ENCODE measurements around the gene RPL7L1.
"Not testable (repeated sequence)": the region's sequence is repeated elsewhere in the genome, so short reads cannot be mapped to it uniquely, and the experiment has no call there.

RPL7L1 gene

GRCh38 chr6:42879372-42880239 is at the start of gene RPL7L1:
RPL7L1 (plus strand) TSS chr6:42879616; CDS start chr6:42879911, 295 bp downstream.
- peak; percentile 88 for DNase-seq (ENCODE audit: low read depth)

GRCh38 chr6:42831237-42831636 is 48.2 kb upstream of the RPL7L1 start:
- peak; percentile 94 for DNase-seq (ENCODE audit: low read depth)

- no peak for DNase-seq (ENCODE audit: low read depth)
These were observed 45.4 kb upstream of the RPL7L1 start for GRCh38 chr6:42834056-42834455.

GRCh38 chr6:42841844-42842584 is 37.4 kb upstream of the RPL7L1 start:
- DNase-seq (ENCODE audit: low read depth) = no peak

GRCh38 chr6:42845327-42845694 is 34.1 kb upstream of the RPL7L1 start:
- DNase-seq (ENCODE audit: low read depth) = no peak

GRCh38 chr6:42846505-42846904 is 32.9 kb upstream of the RPL7L1 start:
- DNase-seq (ENCODE audit: low read depth) = no peak

- DNase-seq (ENCODE audit: low read depth) = no peak
These were observed 30.7 kb upstream of the RPL7L1 start for GRCh38 chr6:42848700-42849099.

- no peak for DNase-seq (ENCODE audit: low read depth)
These were observed 27.8 kb upstream of the RPL7L1 start for GRCh38 chr6:42851599-42851998.

- no peak for DNase-seq (ENCODE audit: low read depth)
These were observed 19.4 kb upstream of the RPL7L1 start for GRCh38 chr6:42860036-42860435.

GRCh38 chr6:42860481-42860880 is 18.9 kb upstream of the RPL7L1 start:
- DNase-seq (ENCODE audit: low read depth) = no peak

- peak; percentile 18 for DNase-seq (ENCODE audit: low read depth)
These were observed 14.8 kb upstream of the RPL7L1 start for GRCh38 chr6:42864602-42865001.

GRCh38 chr6:42870145-42870936 is 9.1 kb upstream of the RPL7L1 start:
- DNase-seq (ENCODE audit: low read depth) = no peak

- no peak for DNase-seq (ENCODE audit: low read depth)
These were observed 7.7 kb upstream of the RPL7L1 start for GRCh38 chr6:42871711-42872110.

GRCh38 chr6:42873313-42873712 is 6.1 kb upstream of the RPL7L1 start:
- no peak for DNase-seq (ENCODE audit: low read depth)

- DNase-seq (ENCODE audit: low read depth) = no peak
These were observed 1.7 kb upstream of the RPL7L1 start for GRCh38 chr6:42877695-42878094.

- DNase-seq (ENCODE audit: low read depth) = not testable (repeated sequence)
These were observed 913 bp downstream of the RPL7L1 start for GRCh38 chr6:42880240-42880817.

- DNase-seq (ENCODE audit: low read depth) = not testable (repeated sequence)
These were observed 1.5 kb downstream of the RPL7L1 start for GRCh38 chr6:42880871-42881270.

GRCh38 chr6:42885702-42886101 is 6.3 kb downstream of the RPL7L1 start:
- peak; percentile 85 for DNase-seq (ENCODE audit: low read depth)

GRCh38 chr6:42888201-42888600 is 8.8 kb downstream of the RPL7L1 start:
- not testable (repeated sequence) for DNase-seq (ENCODE audit: low read depth)

GRCh38 chr6:42889815-42890214 is 10.4 kb downstream of the RPL7L1 start:
- peak; percentile 53 for DNase-seq (ENCODE audit: low read depth)

- DNase-seq (ENCODE audit: low read depth) = peak; percentile 98
These were observed 11.1 kb downstream of the RPL7L1 start for GRCh38 chr6:42890311-42891198.

Measured in amniotic epithelial cell (primary cell).